HG03064 (cell line): ENCODE measurements around the gene GAPT.
A peak's percentile ranks its signal among the peaks of the same experiment; 100 is the strongest.

Source experiments
- ATAC-seq: cut with Tn5 transposase; IDR thresholded peaks from one replicate; pipeline ENCODE4 v1.9.1; 2021; ENCODE audit warnings: low read depth; ENCODE audit not compliant: unreplicated experiment

GAPT gene

DNA sequence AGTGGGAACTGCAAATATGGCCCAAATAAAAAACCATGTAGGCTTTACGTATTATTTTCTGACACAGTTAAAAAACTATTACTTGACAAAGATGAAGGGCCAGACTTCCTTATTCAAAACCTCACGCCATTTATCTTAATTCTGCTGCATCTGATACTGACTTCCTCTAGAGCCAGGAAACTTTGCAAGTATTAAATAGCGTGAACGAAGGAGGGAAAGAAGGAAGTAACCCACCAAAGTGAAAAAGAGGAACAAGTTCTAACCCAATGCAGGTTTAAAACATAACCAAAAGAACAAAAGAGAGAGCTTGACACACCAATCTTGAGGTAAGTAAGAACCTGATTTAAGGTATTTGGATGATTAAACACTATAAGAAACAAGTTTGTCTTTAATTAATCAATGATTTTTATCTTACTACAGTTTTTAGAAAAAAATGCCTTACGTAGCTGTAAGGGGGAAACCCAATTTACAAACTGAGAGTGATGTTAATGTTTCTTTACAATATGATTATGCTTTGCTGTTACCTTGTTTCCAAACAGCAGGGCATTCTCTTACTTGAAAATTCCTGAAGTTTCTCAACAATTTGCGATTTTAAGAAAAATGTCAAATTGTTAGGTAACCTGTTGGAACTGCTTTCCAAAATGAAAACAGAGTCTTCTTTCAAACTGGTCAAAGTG is at the start of gene GAPT:
Gene GAPT (plus strand): TSS at position 220 of the 677 bp plus-strand sequence. CDS start 3,102 bp downstream, outside the sequence.
- ATAC-seq, result no peak

DNA sequence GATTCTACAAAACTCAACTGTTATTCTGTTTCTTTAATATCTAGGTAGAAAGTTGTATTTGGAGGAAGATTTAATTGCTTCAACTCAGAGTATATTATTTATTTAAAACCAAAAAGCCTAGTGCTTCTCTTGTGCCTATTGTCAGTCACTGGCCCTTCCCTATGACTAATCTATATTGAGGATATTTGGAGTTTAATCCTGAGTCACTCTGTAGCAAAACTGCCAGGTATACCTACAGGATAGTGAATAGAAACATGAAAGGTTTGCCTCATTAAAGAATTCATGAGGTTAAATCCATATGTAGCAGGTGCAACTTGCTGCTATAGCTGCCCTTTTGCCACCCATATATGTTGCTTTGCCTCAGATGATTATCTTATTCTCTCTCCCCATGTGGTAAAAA is 46.4 kb upstream of the GAPT start:
- no peak for ATAC-seq

DNA sequence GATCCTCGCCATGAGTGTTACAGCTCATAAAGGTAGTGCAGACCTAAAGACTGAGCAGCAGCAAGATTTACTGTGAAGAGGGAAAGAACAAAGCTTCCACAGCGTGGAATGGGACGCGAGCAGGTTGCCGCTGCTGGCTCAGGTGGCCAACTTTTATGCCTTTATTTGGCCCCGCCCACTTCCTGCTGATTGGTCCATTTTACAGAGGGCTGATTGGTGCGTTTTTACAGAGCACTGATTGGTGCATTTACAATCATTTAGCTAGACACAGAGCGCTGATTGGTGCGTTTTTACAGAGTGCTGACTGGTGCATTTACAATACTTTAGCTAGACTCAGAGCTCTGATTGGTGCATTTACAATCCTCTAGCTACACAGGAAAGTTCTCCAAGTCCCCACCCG is 45.2 kb upstream of the GAPT start:
- ATAC-seq, result no peak

DNA sequence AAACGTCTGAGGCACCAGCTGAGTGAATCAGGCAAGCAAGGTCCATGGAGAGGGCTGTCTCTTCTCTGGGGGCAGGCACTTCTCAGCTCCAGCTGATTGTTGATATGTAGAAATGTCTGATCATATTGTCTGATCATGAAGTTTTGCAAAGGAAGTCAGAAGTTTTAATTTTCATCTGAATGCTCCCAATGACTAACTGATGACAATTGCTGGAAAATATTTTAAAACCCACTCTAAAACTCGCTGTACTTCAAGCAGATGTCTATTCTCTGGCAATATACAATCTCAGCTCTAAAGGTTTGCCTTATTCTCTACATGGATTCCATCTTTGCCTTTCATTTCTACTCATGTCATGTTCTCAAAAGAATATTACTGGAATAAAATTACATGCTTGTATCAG is 44.0 kb upstream of the GAPT start:
- no peak for ATAC-seq

- no peak for ATAC-seq
Measured at GRCh38 chr5:58450018-58450417, 41.2 kb upstream of the GAPT start.

DNA sequence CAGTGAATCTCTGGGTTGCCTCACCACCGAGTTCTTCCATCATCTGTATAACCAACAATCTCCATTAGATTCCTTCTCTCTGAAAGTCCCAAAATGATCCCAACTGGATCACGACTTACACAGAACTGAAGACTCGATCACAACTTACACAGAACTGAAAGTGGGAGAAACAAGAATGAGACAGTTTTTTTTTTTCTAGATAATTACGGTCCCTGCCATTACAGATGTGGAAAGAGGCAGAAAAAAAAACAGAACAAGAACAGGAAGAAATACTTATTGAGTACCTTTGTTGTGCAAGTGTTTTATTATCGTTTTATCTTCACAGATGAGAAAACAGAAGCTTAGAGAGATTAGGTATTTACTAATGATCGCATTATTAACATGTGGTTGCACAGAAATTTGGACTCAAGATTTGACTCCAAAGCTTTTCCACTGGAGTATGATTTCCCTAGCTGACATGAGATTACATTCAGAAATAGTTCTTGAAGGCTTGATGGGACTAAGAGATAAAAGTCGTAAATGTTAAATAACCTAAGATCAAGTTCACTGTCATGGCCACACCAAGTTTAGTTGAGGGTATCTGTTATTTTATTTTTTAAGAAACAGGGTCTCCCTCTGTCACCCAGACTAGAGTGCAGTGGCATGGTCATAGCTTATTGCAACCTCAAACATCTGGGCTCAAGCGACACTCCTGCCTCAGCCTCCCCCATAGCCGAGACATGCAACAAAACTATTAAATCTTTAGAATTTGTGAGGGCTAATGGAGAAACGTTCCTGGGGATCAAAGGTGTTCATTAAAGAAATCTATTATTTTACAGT is 40.2 kb upstream of the GAPT start:
- no peak for ATAC-seq

- no peak for ATAC-seq
Measured at GRCh38 chr5:58451732-58452565, 39.3 kb upstream of the GAPT start.

DNA sequence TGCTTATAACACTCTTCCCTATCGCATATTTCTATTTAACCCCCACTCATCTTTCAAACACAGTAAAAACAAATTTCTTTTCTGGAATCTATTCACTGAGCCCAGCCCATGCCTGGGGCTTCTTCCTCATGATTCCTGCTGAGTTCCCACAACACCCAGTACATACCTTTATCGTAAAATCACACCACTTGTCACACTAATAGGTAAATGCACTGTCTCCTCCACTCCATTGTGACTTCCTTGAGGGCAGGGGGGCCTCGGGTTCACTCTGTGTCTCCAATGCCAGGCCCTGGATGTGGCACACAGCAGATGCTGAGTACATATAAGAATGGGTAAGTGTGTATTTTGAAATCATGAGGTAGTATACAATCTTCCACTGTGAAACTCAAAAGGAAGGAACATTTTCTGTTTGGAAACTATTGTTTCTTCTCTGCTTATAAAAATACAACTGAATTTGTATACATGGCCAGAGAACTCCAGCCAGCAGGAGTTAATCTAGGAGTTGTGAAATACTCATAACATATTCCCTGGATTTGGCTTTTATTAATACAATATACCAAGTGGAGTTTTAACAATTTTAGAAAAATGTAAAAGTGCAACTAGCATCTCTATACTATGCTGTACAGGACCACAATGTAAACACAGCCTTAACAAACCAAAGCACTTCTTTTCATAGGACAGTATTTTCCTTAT is 38.5 kb upstream of the GAPT start:
- no peak for ATAC-seq

DNA sequence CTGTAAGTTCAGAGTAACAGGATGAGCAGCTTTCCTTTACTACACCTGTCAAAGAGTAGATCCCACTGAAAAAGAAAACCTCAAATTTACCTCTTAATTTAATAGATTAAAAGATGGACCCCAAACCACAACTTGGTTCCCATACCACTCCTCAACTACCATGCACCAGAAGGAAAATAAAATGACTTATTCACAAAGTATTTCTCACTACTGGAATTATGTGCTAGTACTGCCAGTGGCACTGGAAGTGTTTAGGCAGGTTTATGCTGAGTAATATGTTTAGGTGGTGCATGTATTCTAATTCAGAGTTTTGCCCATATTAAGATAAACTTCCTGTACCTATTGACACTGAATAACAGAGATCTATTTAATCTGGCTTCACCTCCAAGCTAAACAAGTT is 37.9 kb upstream of the GAPT start:
- no peak for ATAC-seq

DNA sequence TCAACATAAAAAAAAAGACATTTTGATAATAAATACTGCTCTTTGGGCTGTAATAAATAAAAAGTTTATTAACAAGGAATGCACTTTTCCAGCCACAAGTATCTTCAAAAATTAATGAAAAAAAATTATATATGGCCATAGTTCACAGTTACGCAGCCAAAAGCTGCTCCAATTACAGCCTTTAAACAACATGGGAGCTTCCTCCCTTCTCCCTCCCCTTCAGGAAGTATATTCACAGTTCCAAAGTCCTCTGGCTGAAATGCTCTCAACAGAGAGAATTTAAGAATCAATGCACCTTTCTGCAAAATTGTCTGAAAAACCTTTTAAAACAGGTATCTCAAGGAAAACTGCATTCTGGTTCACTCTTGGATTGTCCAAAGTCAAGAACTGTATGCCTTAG is 37.2 kb upstream of the GAPT start:
- ATAC-seq, result no peak

DNA sequence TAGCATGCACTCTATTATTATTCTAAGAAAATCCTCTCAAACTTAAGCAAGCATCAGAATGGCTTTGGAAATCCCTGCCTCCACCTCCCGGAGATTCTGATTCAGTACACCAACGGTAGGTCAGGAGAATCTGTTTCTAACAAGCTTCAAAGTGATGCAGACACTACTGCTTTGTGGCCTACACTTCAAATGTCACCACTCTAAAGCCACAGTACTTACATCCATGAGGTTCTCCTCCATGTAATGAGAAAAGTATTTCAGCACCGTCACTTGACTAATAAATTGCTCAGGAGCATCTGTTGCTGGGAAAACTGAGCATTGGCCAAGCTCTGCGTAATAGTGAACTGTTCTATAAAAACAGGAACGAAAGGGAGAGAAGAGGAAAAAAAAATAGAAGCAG is 36.2 kb upstream of the GAPT start:
- ATAC-seq, result no peak

DNA sequence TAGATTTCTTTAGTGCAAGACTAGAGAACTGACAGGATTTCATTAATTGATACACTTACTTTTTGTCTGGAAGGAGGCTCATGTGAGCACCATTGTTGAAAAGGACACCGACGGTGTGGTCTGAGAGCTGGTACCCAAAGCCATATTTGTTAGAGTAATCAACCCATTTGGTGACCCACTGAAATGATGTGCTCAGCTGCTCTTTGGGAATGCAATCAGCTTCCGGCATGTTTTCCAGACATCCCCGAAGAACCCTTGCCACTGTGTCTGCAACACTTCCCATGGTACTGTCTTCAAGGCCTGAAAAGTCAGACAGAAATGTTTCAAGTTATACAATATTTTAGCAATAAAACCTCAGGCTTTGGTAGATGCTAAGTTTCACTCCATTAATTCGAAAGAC is 35.8 kb upstream of the GAPT start:
- no peak for ATAC-seq

GRCh38 chr5:58456026-58456425 is 35.2 kb upstream of the GAPT start:
- no peak for ATAC-seq

GRCh38 chr5:58456486-58456885 is 34.7 kb upstream of the GAPT start:
- no peak for ATAC-seq

DNA sequence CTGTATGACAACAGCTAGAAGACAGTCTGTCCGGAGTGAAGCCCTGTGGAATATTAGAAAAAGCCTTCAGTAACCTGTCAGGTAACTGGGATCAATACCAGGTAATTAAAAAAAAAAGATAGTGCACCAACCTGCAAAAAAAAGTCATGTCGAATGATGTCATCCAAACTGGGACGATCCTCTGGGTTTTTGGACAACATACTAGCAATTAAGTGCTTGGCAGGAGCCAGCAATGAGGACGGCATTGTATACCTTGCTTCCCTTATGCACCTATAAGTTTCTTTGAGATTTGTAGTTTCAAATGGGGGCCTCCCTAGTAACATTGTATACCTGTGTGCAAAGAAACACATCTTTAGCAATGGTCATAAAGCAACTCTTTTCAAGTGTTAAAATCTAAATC is 34.2 kb upstream of the GAPT start:
- ATAC-seq, result no peak

- no peak for ATAC-seq
Measured at GRCh38 chr5:58458141-58458742, 33.0 kb upstream of the GAPT start.

DNA sequence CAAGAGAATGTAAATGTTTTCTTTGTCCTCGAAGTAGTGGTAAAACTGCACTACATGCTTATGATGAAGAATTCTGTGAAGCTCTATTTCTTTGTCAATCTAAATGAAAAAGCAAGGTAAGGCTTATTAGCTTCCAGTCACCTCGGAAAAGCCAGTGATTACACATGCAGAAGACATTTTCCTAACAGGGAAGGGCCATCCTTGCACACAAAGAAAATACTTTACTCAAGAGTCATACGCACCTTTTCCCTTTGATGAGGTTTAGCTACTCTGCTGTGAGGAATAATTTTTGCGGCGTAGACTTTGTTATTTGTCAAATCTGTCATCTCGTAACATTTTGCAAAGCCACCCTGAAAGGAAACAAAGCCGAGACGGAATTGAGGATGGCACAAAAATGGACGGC is 32.5 kb upstream of the GAPT start:
- no peak for ATAC-seq

DNA sequence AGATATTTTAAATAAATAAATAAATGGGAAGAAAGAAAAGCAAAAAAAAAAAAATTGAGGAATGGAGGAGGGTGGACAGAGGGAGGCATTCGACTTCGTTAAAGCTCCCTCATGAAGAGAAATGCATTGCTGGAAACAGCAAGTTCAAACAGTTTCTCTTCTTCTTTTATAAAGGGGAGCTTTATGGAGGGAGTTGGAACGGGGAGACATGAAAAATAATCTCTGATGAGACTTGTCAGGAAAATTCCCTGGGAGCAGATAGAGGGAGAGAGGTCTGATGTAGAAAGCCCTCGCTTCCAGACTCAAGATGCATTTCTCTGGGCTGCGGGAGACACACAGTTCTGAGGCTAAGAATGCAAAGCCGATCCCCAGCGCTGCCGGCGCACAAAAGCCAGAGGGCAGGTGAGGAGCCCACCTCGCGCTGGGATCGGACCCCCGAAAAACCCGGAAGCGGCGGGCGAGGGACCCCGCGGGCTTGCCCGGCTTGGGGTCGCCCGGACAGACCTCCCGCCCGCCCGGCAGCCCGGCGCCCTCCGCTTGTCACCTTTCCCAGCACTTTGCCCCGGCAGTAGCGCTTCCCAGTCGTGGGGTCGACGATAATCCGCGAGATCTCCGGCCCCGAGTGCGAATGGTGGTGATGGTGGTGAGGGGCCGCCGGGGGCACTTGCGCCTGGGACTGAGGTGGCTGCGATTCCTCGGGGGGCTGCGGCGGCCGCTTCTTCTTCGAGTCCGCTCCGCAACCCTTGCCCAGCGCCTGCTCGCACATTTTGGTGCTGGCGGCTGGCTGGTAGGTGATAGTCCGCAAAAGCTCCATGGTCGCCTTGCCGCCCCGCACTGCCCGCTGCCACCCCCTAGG is 31.9 kb upstream of the GAPT start:
- ATAC-seq, result no peak

- ATAC-seq, result peak; percentile 76
Measured at GRCh38 chr5:58460002-58460731, 31.1 kb upstream of the GAPT start, which contains the start of gene PLK2. TSS of gene PLK2 (minus strand) at chr5:58460086. CDS start at chr5:58459959, 127 bp downstream.
